ENCODE results near the gene NLGN1.

NLGN1 gene

DNA sequence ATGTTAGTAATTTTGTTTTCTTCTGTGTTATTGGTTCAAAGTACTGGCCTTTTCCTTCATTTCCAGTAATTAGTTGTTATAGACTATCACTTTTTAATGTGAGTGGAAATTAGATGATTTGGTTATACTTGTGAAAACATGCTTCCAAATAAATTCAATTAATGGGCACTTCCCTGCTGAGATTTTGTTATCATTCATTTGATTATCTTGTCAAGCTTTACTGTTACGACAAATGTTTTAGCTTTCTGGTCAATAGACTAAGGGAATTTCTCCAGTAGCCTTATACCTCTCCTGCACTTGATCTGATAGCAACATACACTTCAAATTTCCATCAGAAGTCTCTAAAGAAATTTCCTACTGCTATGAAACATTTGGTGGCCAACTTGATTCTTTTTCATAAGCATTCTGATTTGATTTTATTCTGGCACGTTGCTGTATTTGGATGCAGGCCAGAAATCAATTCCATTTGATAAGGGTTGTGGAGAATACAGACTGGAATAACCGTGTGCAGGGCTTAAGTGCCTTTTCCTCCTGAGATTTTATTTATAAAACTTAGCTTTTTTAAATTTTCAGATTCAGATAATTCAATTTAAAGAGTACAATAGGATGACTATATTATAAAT is 887.8 kb downstream of the NLGN1 start:
- DNase-seq (ENCODE audit: low spot score) = no peak

DNA sequence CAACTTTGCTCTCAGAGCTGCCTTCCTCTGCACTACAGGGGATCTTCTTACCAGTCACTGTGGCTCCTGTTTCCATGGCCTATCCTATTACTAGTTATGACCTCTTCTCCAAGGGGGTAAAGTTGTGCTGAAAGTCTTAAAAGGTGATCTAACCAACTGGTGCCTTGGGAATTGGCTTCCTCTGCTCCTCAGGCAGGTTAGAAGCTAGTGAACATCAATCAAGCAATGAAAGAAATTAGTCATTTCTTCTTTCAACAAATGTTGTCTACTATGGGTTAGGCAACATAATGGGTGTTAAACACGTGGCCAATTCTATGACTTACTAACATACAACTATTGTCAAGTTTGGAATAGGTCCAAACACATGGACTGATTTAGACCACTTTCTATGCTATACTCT is 890.2 kb downstream of the NLGN1 start:
- DNase-seq (ENCODE audit: low spot score) = no peak

DNA sequence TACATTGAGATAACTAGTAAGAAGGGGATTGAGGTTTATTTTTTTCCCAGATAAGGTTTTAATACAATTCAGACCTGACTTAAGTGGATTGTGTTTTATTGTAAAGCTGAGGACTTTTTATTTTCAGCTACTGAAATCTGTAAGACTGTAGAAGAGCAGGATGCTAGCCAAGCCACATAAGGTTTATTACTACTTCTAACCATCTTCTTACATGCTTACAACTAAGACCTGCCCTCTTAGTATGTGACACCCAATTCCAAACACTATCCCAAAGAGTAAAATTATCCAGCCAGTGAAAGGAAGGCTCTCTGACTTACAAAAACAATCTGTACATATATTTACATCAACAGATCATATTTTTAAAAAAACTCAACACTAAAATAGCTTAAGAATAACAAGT is 897.1 kb downstream of the NLGN1 start:
- no peak for DNase-seq (ENCODE audit: low spot score)

DNA sequence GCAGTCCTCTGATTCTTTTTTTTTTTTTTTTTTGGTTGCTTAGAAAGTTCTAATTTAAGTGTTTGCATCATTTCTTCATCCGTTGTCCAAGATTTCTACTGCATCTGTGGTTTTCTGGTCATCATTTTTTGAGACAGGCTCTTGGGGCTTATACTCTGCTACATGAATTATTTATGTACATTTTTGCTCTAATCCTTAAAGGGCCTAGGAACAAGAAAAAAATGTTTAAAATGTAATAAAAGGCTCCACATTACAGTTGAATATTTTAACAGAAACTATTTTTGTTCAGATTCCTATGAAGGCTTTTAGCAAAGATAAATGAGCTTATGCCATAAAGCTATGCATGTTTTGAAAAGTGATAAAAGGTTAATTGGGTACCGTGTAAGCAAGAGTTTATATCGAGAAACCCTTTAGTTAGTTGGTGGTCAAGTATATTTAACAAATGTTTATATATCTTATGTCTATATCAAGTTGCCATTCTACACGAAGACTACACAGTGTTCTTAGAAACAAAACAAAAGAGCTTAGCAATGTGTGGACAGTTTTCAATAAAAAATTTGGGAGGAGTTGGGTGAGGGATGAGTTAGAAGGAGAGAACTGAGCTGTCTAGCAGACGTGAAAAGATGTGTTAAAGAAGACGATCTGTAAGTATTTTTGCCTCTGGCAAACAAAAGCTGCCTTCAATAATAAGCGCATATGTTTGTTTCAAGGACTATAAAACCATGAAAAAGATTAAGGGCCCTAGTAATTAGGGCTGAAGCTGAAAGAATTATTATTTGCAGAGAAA is 898.0 kb downstream of the NLGN1 start:
- DNase-seq (ENCODE audit: low spot score) = no peak

DNA sequence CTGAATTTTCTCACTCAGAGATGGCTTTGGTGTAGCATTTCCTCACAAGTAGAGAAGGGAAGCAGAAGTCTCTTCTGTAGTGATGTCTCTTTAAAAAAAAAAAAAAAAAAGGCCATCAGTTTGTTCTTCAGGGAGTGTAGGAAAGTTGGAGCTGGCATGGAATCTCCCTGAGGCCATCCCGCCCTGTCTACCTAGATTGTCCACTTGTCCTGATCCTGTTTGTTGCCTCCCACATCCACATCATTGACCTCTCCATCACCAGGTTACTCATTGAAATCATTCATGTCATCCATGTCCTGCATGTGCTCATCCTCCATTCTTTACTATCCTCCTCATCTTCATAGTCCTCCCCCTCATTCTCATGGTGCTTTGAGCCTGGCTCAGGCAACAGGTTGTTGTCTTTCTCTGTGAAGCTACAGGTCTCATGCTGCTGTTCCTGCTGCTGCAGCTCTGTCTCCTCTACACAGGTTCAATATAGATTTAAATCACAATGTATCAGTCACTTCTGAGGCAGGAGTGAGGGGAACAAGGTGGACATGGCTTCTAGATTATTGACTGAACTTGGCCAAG is 905.3 kb downstream of the NLGN1 start:
- no peak for DNase-seq (ENCODE audit: low spot score)

DNA sequence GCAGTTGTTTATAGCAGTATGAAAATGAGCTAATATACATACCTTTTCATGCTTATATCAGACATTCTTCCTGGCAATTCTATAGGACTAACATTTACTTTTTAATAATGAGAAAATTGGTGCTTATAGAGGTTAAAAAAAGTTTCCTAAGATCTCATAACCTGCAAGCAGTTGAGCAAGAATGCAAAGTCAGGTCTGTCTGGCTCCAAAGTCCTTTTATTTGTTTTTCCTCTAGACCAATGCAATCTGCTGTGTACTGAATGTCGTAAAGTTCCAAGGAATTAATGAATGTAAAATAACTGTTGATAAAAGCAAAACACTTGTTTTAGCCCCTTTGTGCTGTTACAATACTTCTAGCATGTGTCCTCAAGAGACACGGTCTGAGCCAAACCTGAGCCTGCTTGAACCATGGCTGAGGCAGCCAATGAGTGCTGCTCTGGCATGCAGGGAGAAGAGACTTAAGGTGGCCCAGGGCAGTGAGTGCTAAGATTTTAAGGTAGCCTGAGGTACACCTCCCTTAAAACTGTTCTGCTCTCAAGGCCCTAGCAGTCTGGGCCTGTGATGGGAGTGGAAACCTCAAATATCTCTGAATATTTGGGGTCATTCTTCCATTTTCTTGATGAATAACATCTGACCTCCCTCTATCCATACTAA is 906.5 kb downstream of the NLGN1 start:
- DNase-seq (ENCODE audit: low spot score) = no peak

DNA sequence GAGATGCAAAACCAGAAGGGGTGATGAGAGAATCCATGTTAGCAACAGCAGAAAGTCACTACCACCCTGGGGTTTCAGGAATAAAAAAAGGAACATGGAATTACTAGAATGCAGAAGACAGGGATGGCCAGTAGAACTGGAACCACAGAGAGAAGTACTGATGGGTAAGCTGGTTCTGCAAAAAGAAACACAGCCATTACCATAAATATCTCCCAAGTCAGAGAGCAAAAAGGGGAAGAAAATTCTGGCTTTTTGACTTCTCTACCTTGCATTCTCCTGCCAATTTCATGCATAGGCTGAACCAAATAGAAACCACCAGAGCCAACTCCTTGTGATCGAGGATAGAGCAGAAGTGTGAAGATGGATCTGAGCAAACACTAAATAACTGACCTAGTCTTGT is 911.2 kb downstream of the NLGN1 start:
- no peak for DNase-seq (ENCODE audit: low spot score)

DNA sequence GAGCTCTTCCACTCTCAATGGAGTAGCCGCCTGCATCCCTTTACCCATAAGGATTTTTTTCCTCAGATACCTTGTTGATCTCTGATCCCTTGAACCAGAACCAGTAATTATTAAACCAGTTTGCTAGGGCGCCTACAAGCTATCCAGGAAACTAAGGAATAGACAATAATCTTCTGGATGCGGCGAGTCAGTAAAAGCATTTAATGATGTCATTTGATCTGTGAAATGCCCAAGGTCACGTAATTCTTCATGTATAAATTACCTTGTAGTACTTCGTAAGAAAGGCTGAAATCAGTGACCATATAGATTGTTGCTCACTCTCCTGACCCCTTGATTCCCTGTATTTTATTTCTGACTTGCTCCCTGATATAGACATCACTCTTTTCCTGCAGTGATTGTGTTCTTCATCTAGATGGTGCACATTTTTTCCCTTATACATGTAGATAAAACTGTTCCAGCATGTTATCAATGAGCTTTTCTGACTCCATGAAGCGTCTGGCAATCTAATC is 913.0 kb downstream of the NLGN1 start:
- no peak for DNase-seq (ENCODE audit: low spot score)

DNA sequence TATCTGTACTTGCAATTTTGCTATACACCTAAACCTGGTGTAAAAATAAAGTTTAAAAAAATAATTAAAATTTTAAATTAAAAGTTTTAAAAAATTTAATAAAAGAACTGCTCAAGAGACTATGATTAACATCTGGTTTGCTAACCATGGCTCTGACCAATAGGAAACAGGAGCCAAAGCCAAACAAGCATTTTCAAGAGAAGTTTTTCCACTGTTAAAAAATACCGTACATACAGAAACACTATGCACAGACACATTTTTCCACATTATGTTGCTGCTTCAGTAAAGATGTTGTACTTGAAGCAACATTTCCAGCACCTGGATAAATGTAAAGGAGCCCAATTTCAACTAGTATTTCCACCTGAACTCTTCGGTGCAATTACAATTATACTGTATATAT is 917.7 kb downstream of the NLGN1 start:
- no peak for DNase-seq (ENCODE audit: low spot score)

DNA sequence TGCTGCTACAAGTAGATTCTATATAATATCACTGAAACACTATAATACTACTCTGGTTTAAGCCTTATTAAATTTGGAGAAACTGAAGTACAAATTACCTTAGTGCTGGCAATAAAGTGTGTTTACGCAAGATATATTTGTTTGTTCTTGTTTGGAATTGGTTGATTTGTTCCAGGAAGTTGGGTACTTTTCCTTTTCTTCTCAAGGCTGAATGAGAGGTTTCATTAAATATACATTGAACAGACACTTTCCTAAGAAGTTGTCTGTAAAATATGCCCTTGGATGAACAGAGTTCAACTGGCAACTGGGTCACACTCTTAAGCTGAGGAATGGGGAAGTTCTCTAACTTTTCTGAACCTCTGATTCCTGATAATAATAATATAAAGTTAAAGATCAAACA is 919.5 kb downstream of the NLGN1 start:
- no peak for DNase-seq (ENCODE audit: low spot score)

DNA sequence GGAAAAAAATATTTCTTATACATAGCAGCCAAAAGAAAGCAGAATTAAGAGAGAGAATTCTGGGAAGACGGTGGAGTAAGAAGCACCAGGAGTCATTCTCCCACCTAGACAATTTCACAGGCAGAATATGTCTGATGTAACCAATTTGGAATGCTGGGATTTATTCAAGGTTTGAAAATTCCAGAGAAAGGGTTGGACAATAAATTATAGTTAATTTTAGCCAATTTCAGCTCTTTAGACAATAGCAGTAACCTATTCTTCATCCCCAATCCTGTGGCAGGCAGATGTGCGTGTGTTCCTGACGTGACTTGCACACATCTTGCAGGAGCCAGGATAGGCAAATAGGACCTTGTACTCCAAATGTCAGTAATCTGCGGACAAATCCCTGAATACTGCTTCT is 920.6 kb downstream of the NLGN1 start:
- no peak for DNase-seq (ENCODE audit: low spot score)

DNA sequence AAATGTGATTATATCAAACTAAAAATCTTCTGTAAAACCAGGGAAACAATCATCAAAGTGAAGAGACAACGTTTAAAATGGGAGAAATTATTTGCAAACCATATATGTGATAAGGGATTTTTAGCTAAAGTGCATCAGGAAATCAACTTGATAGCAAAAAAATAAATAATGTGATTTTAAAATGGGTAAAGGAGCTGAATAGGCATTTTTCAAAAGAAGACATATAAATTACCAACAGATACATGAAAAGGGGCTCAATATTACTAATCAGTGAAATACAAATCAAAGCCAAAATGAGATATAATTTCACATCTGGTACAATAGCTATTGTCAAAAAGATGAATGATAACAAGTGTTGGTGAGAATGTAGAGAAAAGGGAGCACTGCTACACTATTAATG is 924.0 kb downstream of the NLGN1 start:
- DNase-seq (ENCODE audit: low spot score) = no peak

DNA sequence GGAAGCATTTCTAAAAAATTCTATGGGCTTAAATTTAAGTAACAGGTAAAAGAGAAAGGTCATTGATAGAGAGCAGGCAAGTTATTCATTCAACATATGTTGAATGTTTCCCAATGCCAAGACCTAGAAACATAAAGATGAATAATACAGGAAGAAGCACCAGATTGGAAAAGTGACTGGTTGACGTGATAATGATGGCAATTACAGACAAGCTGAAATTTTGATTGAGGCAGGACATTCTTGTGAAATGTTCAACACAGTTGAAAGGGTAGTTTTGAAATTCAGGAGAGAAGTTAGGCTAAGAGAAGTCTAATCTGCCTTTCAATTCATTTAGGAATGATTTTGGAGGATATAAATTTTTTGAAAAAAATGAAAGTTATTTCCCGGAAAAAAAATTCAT is 925.2 kb downstream of the NLGN1 start:
- no peak for DNase-seq (ENCODE audit: low spot score)

DNA sequence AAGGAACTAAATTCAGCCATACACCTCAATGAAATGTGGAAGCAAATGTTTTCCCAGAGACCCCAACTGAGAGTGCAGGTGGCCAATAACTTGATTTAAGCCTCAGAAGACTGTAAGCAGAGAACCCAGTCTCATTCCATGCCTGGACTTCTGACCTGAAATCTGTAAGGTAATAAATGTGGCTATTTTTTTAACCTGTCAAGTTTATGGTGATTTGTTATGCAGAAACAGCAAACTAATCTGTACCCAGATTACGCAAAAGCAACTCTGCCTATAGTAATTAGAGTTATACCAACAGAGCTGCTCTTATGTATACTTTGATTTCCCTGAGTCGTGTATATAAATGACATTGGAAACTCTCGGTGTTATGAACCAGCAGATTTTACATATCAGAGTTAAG is 927.6 kb downstream of the NLGN1 start:
- no peak for DNase-seq (ENCODE audit: low spot score)

DNA sequence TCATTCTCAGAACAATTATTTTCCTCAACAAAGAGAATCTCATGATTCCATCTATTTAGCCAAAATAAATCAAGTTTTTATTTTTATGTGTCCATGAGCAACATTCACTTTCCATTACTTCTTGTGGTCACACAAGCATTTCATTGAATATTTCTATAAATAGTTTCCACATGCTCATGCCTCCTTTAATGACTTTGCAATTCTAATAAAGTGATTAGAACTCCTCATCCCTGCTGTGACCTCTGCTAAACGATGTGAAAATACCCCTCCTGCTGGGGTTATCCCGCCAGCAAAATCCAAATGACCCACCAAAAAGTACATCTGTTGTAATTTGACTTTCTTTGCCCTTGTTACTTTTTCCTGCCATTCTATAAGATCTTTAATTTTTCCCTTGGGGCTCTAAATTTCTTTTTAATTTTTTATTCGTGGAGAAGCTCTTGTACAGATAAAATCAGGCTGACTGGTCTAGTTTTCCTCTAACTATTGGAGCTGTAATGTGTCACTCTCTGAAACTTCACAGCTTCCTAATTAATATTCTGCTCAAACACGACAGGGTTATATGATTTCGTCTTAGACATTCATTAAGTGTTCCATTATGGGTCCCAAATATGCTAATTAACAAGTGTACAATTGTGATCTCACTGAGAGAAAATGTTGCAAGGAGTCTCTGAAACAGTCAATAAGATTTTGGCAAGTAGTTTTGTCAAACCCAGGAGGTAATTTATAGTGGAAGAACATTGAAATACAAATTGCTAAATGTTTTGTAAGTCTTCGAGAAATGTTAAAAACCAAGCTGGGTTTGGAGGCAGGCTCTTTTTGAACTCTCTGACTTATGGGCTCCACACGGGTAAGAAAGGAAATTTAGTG is 928.5 kb downstream of the NLGN1 start:
- no peak for DNase-seq (ENCODE audit: low spot score)

DNA sequence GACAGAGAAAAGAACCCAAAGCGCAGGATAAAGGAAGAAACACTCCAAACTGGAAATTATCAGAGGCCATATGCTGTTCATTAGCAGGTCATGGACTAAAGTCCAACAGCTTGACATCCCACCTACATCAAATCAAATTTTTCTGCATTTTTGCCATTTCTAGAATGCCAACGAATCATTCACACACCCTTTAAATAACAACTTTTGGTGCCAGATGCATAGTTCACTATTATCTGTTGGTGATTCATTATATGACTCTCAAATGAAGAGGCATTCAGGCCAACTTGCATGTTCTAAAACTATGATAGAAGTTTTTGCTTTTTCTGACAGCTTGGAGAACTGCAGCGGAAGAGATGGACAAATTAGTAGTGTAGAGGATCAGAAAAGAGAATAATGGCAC is 931.8 kb downstream of the NLGN1 start:
- DNase-seq (ENCODE audit: low spot score) = no peak

DNA sequence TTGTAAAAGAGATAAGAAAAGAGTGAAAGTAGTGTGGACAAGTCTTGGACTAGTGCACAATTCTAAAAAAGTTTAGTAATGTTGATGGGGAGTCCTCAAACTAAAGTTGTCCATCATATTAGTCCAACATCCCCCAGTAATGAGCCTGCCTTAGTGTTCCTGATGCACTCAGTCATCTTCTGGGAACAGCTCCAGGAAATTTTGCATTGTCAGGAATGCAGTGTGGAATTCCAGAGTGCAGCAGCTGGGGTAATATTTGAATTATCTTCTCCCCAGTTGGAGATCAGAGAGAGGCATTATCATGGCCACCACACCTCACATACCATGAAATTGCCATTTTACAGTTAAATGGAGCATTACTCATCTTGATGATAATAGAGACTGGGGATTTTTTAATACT is 932.8 kb downstream of the NLGN1 start:
- no peak for DNase-seq (ENCODE audit: low spot score)

DNA sequence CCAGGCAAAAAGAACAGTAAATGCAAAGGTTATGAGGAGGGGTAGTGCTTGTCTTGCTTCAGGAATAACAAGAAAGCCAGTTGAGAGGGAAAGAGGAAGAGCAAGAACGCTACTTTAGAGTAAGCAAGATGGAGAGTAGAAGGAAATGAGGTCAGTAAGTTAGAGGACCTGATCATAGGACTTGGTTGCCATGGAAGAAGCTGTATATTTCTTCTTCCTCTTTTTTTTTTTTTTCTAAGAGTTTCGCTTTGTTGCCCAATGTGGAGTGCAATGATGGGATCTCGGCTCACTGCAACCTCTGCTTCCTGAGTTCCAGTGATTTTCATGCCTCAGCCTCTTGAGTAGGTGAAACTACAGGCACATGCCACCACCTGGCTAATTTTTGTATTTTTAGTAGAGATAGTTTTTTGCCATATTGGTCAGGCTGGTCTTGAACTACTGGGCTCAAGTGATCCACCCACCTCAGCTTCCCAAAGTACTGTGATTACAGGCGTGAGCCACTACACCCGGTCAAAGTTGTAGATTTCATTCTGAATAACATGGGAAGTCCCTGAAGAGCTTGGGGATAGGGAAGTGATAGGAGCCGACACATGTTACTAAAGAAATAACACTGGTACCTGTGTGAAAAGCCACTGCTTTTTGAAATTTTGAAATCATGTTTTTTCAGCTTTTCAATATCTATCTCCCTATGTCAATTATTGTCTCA is 933.7 kb downstream of the NLGN1 start:
- no peak for DNase-seq (ENCODE audit: low spot score)

DNA sequence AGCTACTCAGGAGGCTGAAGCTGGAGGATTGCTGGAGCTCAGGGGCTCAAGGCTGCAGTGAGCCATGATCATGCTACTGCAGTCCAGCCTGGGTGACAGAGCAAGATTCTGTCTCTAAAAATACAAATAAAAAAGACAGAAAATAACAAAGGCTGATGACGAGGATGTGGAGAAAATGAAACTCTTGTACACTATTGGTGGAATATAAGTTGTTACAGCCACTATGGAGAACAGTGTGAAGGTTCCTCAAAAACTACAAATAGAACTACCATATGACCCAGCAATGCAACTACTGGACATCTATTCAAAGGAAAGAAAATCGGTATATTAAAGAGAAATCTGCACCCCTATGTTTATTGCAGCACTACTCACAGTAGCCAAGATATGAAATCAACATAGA is 934.8 kb downstream of the NLGN1 start:
- no peak for DNase-seq (ENCODE audit: low spot score)

DNA sequence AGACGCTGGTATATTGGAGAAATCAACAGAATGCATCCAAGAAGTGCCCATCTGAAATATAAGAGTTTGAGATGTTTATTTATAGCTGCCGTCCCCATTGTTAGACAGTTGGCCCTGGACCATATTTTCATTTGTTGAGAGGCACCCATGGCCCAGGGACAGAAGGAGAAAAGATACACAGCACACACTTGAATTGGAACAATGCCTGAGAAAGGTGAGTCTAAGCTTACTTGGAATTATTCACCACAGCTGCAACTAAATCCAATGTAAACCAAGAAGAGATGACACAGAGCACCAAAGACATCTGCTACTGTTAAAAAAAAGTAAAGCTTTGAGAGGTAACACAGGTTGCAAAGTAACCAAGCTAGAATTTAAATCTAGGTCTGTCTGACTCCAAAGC is 936.1 kb downstream of the NLGN1 start:
- no peak for DNase-seq (ENCODE audit: low spot score)

DNA sequence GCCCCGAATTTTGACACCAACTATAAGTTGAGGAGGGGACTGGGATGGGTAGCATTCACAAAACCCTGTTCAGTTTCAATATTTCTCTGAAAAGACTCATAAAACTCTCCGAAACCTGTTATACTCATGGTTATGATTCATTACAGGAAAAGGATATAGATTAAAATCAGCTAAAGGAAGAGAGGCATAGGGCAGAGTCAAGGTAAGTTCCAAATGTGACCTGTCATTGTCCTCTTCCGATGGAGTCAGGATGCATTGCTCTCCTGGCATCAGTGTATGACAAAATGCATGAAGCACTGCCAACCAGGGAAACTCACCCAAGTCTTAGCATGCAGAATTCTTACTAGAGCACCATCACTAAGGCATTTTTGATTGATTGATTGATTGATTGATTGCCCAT is 936.6 kb downstream of the NLGN1 start:
- DNase-seq (ENCODE audit: low spot score) = no peak

Measured in CD4-positive, alpha-beta T cell treated with Interleukin-2 at 100 ng/mL for 4 hours (primary cell).